NCI-H748 (cell line): Measurements from ENCODE around the gene ADGRD1.
"Not testable (repeated sequence)": the region's sequence is repeated elsewhere in the genome, so short reads cannot be mapped to it uniquely, and the experiment has no call there.

ENCODE experiments used
- DNase-seq: peaks from one replicate; lab custom pipeline; 2025; ENCODE audit not compliant: unreplicated experiment; lab: John Stamatoyannopoulos, UW

Gene ADGRD1

DNA sequence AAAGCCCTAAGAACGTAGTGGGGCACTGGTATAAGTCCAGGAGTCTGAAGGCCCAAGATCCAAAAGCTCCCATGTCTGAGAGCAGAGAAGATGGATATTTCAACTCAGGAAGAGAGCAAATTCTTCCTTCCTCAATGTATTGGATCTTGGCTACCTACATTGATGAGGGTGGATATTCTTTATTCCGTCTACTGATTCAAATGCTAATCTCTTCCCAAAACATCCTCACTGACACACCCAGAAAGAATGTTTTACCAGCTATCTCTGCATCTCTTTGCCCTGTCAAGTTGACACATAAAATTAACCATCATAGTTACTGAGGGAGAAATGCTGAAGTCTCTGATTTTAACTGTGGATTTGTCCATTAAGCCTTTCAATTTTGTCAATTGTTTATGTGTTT is 16.6 kb upstream of the ADGRD1 start:
- DNase-seq: no peak

DNA sequence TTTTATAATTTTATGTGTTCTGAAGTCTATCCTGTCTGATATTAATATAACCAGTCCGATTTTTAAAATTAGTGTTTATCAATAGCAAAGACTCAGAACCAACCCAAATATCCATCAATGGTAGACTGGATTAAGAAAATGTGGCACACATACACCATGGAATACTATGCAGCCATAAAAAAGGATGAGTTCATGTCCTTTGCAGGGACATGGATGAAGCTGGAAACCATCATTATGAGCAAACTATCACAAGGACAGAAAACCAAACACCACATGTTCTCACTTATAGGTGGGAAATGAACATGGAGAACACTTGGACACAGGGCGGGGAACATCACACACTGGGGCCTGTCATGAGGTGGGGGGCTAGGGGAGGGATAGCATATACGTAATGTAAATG is 16.2 kb upstream of the ADGRD1 start:
- DNase-seq: not testable (repeated sequence)

DNA sequence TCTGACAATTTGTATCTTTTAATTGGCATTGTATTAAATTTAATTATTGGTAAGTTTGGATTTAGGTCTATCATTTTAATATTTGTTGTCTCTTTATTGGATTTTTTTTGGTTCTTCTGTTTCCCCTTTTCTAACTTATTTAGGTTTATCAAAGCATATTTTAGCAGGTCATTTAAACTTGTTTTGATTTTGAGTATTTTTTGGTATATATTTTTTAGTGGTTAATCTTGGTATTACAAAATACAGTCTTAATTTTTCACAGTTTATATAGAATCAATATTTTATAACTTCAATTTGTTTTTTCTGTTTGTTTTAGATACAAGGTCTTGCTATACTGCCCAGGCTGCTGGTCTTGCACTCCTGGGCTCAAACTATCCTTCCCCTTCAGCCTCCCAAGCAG is 15.5 kb upstream of the ADGRD1 start:
- DNase-seq: no peak

DNA sequence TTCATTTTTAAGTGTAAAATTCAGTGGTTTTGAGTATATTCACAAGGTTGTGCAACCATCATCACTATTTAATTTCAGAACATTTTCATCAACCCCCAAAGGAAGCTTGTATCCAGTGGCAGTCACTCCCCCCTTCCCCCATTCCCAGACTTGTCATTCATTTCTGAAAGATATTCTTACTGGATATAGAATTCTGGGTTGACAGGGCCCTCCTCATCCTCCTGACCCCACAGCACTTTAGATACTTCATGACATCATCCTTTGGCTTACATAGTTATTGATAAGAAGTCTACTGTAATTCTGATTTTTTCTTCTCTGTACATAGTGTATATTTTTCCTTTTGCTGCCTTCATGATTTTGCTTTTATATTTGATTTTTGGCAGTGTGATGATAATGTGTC is 8.8 kb upstream of the ADGRD1 start:
- no peak for DNase-seq

DNA sequence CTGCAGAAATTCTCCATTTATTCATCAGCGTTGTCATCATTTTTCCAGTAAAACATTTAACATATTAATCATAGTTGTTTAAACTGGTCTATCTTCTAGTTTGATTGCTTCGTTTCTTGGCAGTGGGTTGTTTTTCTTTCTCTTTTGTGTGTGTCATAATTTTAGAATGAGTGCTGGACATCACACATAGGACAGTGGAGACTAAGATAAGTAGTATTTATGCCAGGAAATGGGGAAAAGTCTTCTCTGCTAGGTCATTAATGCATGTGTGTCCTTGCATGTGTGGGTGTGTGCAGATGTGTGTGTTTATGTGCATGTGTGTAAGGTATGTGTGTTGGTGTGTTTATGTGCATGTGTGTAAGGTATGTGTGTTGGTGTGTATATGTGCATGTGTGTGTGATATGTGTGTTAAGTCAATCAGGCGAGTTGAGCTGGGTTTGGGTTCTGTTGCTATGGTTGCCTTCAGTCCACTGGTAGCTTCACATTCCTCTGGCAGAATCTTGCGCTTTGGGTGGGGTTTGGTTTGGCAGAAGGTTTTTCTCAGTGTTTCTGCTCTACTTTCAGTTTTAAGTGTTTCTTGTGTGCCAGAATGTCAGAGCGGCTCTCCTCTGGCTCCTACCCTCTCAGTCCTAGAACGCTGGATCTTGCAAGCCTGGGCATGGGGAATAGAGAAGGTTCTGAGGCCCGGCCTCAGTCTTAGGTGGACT is 7.8 kb upstream of the ADGRD1 start:
- no peak for DNase-seq

DNA sequence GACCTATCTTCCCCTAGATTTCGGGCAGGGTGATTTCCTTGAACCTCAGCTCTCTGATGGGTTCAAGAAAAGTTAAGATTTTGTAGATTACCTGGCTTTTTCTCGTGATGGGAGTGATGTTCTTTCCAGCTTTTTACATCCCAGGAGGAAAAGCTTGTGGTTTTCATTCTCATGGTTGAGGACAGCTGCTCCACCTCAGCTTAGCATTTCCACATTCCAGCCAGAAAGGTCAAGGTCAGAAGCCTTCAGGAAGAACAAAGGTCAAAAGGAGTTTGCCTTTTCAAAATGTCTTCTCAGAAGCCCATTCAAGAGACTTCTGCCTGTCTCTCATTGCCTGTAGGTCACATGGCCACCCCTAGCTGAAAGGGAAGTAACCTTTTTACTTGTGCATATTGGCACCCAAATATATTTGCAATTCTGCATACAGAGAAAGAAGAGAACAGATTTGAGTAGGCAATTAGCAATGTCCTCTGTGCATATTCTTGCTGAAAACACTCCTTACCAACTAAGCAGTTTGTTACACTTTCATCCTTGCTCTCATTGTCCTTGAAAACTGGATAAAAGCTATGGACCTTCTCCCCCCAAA is 6.6 kb upstream of the ADGRD1 start:
- DNase-seq: no peak

DNA sequence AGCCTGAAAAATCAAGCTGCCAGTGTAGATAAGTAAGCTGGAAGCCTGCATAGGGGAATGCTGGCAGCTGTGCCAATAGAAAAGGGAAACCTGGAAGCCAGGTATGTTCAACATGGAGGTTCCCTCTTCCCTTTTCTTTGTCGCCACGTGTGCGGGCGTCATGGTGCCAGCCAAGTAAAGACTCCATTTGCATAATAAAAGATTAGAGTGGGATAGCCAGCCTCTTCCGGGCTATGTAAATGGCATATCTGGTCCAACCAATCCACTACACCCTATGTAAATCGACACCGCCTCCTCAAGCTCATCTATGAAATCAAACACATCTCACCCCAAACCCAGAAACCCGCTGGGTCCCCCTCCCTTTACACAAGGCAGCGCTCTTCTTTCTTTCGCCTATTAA is 5.6 kb upstream of the ADGRD1 start:
- peak; percentile 91 for DNase-seq

DNA sequence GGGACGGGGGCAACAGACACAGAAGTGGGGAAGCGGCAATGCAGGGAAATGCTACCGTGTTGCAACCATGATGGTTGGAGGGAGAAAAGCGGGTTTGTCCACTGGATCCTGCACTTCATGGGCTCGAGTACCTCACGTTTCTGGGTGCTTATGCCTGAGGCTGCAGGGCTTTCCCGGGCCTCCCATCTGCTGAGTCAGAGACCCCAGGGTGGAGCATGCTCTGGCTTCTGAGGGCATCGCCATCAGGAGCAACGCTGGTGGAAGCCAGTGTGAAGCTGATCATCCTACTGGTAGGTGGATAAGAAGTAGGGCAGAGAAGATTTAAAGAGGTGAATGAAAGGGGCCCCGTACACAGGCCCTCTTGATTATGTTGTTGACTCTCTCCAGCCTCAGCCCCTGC is 5.0 kb upstream of the ADGRD1 start:
- no peak for DNase-seq

DNA sequence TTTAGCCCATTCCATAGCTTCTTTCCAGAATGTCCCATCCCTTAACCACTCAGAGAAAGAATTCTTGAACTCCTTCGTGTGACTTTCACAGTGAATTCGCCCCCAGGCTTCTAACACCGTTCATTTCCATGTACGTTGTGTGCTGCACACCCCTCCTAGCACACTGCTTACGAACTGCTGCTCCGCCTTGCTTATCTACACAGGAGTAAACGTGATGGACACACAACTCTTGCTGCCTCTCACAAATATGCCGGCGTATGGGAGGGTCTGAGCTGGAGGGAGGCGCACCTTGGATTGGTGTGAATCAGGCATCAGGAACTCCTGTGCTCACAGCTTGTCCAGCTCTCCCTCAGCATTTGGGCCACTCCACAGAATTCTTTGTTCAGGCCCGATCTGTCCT is 3.9 kb upstream of the ADGRD1 start:
- no peak for DNase-seq

DNA sequence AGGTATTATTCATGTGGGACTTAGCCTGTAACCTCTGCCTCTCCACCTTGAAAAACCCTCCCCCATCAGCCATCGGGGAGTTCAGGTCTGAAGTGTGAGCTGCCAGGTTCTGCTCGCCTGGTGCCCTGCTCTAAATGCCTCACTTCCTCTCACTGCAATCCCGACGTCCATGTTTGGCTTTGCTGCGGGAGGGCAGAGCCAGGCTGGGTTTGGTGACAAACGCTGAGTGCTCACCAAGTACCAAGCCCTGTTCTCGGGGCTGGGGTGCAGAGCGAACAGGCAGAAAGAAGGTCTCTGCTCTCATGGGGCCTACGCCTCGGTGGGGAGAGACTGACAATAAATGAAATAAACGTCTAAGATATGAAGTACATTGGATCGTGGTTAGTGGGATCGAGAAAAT is 2.1 kb upstream of the ADGRD1 start:
- DNase-seq: no peak

DNA sequence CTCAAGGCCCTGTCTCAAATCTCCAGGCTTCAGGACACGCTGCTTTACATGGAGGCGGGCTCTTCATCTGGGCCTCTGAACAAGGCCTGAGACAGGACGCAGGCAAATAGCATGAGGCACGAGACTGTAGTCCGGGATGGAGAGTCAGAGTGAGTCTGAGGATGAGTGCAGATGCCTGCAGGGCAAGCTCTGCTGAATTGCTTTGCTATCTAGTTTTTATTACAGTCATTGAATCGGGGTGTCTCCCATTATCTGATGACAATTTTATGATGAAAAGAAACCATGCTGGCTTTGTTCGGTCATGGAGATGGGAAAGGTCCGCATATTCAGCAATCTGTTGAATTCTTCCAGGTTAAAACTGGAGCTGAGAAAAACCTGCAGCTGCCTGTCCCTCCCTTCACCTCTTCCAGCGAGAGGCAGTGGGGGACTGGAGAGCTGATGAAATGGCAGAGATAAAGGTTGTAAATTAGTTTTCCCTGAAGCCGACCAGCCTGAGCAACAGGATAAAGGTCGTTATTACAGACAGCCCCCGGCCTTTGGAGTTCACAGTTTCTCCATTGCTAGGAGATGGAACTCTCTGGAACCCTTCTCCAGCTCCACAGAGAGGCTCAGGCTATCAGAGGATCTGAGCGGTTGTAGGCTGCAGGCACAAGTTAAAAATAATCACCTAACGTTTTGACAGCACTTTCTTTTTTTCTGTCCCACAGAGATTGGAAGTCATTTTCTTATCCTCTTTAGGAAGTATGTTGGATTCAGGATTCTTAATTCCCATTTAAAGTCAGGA is 1.3 kb upstream of the ADGRD1 start:
- DNase-seq: no peak

DNA sequence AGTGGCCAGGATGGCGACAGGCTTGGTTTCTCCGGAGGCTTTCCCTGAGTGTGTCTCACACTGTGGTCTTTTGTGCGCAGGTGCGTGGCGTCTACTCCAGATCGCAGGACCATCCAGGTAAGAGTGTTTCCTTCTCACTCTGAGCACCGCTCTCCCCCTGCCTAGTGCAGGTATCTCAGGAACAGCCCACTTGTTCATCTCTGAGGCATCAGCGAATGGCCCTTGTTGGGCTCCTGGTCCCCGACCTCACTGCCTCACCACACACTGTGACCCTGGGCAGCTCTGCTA is 781 bp downstream of the ADGRD1 start:
- peak; percentile 9 for DNase-seq

DNA sequence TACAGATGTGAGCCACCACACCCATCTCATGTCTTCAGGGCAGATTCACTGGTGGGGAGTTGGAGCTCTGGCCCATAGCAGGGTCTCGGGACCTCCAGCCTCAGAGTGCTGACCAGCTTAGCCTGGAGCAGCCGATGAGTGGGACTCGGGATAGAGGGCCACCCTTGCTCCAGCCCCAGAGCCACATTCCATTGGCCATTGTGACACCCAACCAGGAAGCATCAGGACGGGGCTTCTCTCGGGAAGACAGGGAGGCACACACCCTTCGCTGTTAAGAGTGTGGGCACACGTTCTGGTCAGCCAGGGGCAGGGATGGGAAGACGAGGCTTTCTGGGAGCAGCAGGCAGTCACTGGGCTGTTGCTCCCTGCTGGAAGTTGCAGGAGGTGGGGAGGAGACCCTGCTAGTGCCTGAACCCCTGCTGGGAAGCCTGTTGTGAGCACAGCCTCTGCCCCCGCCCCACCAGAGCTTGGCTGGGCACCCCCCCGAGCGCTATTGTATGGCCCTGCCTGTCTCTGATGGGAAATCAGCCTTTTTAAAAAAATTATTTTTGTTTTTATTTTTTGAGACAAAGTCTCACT is 1.6 kb downstream of the ADGRD1 start:
- no peak for DNase-seq

DNA sequence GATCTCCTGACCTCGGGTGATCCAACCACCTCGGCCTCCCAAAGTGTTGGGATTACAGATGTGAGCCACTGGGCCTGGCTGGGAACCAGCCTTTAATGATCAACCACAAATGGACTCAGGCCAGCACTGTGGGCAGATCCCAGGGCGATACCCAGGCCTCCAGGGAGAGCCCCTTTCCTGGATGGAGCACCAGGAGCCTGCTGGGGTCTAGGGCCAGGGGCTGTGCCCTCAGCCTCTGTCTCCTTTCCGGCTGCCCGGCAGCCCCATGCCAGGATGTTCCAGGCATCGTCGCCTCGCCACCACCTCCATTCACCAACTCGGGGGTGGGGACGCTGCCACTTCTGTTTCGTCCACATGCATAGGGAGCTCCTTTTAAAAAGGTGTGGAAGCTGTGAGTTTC is 2.3 kb downstream of the ADGRD1 start:
- DNase-seq: no peak

DNA sequence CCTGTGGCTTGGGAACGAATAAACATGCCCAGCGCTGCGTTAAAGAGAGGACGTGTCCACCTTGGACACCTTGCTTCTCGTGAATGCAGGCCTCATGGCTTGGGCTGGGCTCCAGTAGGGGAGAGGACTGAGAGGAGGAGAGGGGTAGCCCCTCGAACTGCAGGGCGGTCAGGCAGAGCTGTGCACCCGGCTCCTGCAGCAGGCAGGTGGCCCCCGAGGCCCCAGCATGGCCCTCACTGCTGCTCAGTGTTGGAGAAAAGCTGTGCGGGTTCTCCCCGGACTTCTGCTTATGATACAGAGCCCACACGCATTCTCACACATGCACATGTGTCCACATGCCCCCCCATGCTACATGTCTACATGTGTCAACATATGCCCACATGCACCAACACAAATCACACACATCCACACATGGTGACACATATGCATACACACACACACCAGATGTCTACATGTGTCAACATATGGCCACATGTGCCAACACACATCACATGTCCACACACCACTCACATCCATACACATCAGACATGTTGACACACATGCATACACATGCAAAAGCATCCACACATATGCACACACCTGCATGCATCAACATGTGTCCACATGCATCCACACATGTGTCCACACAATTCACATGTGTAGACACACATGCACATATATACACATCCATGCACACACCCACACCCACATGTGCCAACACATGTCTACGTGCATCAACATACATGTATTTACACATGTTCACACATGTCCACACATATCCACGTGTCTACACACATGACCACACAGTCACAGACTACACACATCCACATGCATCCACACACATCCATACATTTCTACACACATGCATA is 3.0 kb downstream of the ADGRD1 start:
- DNase-seq: no peak

DNA sequence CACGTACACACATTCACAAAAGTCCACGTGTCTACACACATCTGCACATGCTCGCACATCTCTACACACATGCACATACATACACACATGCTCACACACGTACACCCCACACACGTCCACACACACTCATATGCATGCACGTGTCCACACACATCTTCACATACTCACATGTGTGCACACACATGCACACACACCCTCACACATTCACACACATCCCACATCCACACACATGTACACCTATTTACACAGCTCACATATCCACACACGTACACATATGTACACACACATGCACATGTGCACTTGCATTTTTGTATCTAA is 3.6 kb downstream of the ADGRD1 start:
- no peak for DNase-seq

DNA sequence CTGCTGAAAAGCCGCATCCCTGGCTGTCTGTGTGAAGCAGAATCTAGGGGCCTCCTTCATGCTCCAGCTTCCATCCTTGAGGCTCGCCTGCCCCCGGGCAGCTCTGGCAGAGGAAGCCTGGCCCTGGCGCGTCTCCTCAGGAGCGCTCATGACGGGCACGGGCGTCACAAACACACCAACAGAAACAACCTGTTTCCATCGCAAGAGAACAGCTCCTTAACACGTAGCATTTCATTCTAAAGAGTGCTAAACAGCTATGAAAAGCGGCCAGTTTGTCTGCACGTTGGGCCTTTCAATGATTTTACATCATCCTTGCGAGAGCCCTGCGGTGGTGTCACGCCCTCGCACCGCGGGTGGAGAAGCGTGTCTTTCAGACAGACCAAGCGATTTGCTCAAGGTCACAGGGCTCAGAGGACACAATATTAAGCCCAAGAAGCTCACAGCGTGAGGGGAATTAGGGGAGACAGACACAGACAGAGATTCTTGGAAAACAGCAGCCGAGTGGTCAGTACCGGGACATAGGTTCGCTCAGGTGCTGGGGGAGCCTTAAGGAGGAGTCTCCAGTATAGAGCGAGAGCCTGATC is 4.9 kb downstream of the ADGRD1 start:
- DNase-seq: no peak

DNA sequence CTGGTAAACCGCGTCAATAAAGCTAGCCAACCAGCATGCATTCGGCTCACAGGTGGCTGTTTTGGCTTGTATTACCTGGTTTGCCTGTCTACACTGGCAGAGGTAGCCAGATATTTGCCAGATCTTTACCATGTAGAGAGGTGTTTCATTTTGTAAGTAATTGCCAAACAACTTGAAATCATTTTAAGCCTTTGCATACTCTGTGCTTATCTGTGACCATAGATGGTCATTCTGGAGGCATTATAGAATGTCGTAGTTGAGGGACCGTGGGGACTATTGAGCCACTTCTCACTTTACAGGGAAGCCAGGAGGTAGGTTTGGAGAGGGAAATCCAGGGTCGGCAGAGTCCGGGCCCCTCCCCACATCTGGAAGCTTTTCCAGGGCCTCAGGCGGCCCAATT is 5.9 kb downstream of the ADGRD1 start:
- DNase-seq: no peak

DNA sequence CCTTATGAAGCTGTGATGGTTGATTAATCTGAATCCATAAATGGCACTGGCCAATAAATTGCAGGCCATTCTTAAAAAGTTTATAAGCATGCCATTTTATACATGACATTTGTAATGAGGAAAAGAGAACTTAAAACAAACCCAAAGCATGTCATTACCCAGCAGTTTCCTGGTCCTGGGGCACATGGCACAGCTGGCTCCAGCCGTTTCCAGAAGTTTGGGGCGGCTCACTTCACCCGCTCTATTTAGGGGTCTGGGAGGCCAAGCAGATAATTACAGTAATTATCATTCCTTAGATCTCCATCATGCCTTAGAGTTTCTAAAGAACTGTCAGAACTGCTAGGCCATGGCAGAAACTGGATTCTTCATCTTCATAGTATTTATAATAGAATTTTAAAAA is 6.4 kb downstream of the ADGRD1 start:
- DNase-seq: no peak

DNA sequence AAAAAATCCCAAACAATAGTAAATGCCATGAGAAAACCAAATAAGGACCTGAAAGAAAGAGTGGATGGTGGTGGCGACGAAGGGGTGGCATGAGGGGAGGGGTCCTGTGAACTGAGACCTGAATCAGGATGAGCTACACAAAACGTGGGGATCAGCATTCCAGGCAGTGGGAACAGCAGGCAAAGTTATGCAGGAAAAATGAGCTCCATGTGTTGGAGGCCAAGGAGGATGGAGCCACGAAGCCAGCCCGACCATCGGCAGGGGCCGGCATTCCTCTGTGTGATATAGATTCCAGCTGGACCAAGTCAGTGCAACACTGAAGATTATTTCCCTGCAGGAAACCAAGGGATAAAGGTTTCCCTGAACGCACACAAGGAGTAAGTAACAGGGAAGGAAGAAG is 7.1 kb downstream of the ADGRD1 start:
- no peak for DNase-seq

DNA sequence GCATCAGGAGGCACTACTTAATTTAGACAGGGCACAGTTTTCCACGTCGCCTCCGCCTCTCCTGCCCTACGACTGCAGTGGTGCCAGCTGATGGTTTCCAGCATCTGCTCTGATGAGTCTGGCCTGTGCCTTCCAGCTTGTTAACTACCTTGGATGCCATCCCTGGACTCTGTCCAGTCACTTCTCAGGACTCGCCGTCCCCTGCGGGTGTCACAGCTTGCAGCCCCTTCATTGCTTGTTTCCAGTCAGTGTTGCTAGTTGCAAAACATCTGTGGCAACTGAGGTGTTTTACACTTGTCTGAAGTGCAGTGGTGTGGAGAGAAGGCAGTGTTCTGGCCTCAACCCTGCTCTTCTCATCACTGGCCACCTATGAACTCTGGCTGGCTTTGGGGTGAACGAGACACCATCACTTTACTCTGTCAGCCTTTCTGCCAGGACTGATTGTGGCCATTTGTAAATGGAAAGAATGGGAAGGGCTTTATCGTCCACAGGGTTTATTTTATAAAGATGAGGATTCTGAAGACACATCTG is 8.3 kb downstream of the ADGRD1 start:
- no peak for DNase-seq
